Activated CD8-positive, alpha-beta memory T cell treated with anti-CD3 and anti-CD28 coated beads, Interleukin-2, amount 50 U/mL, for 1 hour (primary cell): Measurements from ENCODE around the gene PDE4D.
"Not testable (repeated sequence)": the region's sequence is repeated elsewhere in the genome, so short reads cannot be mapped to it uniquely, and the experiment has no call there.

ENCODE experiments used
- DNase-seq: peaks from one replicate; pipeline ENCODE4 v3.0.0-alpha.2; 2020; ENCODE audit errors: extremely low read depth

The PDE4D gene

GRCh38 chr5:59423021-59423420, 470.5 kb downstream of the PDE4D start:
- DNase-seq: no peak

GRCh38 chr5:59421986-59422941, 471.3 kb downstream of the PDE4D start:
- no peak for DNase-seq

GRCh38 chr5:59420596-59420995, 472.9 kb downstream of the PDE4D start:
- no peak for DNase-seq

- DNase-seq: no peak
These were observed 474.7 kb downstream of the PDE4D start for GRCh38 chr5:59418808-59419207.

GRCh38 chr5:59416451-59416850, 477.1 kb downstream of the PDE4D start:
- no peak for DNase-seq

- no peak for DNase-seq
These were observed 477.5 kb downstream of the PDE4D start for GRCh38 chr5:59416026-59416425.

- DNase-seq: no peak
These were observed 481.1 kb downstream of the PDE4D start for GRCh38 chr5:59412428-59412827.

GRCh38 chr5:59408997-59409396, 484.5 kb downstream of the PDE4D start:
- DNase-seq: not testable (repeated sequence)

- no peak for DNase-seq
These were observed 485.6 kb downstream of the PDE4D start for GRCh38 chr5:59407967-59408366.

- no peak for DNase-seq
These were observed 491.9 kb downstream of the PDE4D start for GRCh38 chr5:59401637-59402036.

- DNase-seq: not testable (repeated sequence)
These were observed 498.6 kb downstream of the PDE4D start for GRCh38 chr5:59394956-59395355.

- DNase-seq: no peak
These were observed 499.7 kb downstream of the PDE4D start for GRCh38 chr5:59393585-59394420.

- DNase-seq: no peak
These were observed 501.9 kb downstream of the PDE4D start for GRCh38 chr5:59391576-59391975.

- no peak for DNase-seq
These were observed 502.5 kb downstream of the PDE4D start for GRCh38 chr5:59390989-59391388.

GRCh38 chr5:59390074-59390659, 503.4 kb downstream of the PDE4D start:
- DNase-seq: no peak

- DNase-seq: no peak
These were observed 506.4 kb downstream of the PDE4D start for GRCh38 chr5:59387127-59387526.

- DNase-seq: no peak
These were observed 507.8 kb downstream of the PDE4D start for GRCh38 chr5:59385700-59386099.

- no peak for DNase-seq
These were observed 513.1 kb downstream of the PDE4D start for GRCh38 chr5:59380350-59380951.

- not testable (repeated sequence) for DNase-seq
These were observed 519.5 kb downstream of the PDE4D start for GRCh38 chr5:59374036-59374435.

GRCh38 chr5:59371525-59372127, 521.9 kb downstream of the PDE4D start:
- DNase-seq: no peak

- DNase-seq: no peak
These were observed 524.6 kb downstream of the PDE4D start for GRCh38 chr5:59368951-59369350.
